ENCODE data around the gene TIMM8B.
"Not testable (repeated sequence)": the region's sequence is repeated elsewhere in the genome, so short reads cannot be mapped to it uniquely, and the experiment has no call there.

TIMM8B gene

DNA sequence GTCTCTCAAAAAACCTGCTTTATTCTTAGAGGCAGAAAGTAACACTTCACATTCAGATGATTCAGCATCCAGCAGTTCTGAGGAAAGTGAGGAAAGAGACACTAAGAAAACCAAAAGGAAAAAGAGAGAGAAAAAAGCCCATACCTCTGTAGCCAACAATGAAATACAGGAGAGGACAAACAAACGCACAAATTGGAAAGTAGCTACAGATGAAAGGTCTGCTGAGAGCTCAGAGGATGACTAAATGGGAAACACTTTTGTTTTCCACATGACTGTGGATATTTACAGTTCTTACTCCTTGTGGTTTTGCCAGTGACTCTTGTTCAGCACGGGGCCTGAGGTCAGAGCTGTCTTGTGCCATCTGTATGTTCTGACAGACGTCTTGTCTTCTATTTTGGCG is 3.8 kb downstream of the TIMM8B start:
- in situ Hi-C loops (cut with MboI; ENCODE audit: low sequenced_read_pairs): no loop called here

DNA sequence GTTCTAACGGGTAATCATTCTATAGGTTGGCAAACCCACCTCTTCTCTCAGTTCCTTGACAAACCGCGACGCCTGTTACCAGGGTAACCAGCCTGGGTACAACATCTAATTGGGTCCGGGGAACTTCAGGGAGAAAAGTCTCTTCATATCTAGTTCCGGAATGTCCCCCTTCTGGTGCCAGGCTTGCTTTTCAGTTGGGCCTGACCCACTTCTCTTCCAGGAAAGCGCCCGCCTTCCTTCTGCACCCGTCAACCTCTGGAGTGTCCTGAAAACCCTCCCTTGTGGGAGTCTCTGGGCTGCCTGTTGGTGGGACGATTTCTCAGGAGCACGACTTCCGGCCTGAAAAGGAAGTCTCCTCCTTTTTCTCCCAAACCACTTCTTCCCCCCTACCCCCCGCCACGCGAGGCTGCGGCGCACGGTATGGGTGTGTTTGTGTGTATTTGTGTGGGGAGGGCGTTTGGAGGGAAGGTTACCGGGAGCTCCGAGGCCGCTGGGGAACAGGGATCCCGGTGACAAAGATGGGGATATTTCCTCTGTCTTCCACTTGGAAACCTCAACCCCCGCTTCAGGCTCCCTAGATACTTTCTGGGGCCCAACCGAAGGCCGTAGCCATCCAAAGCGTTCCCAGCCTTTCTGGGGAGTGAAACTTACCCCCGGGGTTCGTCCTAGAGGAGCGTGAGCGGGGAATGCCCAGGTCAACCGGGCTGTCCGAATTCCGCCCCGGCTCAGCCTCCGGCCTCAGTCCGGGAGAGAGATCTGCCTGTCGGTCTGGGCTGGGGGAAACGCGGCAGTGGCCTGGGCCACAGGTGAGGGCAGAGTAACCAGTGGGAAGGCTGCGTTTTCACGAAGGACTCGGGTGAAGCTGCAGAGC is 12.4 kb downstream of the TIMM8B start, which contains the start of the genes NKAPD1 and PIH1D2:
NKAPD1 (plus strand) TSS at position 359 of the 871 bp plus-strand sequence. CDS start 1,276 bp downstream, outside the sequence.
PIH1D2 (minus strand) TSS at position 77 of the 871 bp plus-strand sequence. CDS start 843 bp downstream, outside the sequence.
- in situ Hi-C loops (cut with MboI; ENCODE audit: low sequenced_read_pairs): no loop called here

DNA sequence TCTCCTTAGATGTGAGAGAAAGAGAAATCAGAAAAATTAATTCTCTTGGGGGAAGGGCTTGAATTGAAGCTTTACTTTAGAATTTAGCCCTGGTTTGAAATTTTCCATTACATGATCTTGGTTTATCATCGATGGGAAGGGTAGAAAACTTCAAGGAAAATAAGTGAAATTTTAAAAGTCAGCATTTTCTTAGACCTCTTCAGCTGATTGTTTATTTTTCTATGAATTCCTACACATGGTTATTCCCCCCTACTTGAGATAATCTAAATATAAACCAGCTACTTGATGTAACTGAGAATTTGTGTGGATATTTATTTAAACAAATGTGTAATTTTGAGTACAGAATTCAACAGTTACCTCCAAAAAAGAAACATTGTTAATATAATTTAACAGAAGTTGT is 23.6 kb downstream of the TIMM8B start:
- in situ Hi-C loops (cut with MboI; ENCODE audit: low sequenced_read_pairs): no loop called here

DNA sequence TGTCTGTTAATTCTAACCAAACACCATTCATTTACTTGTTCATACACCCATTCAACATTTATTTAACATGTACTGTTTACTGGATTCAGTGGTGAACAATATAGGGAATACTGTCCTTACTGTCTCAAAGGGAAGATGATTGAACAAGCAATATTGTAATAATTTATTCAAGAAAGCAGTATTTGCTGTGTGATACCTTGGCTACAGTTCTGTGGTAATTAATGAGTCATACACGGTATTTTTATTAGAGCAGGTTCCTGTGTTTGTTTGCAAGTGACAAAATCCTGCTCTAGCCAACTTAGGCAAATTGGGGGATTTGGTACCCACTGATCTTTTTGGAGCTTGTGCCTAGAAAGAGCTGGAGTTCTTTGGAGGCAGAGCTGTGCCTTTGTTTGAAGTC is 28.5 kb downstream of the TIMM8B start:
- in situ Hi-C loops (cut with MboI; ENCODE audit: low sequenced_read_pairs): no loop called here

DNA sequence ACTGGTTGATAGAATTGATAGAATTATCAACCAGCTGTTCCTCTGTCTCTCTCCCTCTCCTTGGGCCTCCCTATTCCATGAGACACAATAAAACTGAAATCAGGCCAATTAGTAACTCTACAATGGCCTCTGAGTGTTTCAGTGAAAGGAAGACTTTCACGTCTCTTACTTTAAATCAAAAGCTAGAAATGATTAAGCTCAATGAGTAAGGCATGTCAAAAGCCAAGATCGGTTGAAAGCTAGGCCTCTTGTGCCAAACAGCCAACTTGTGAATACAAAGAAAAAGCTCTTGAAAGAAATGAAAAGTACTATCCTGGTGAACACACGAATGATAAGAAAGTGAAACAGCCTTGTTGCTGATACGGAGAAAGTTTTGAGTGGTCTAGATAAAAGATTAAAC is 29.4 kb downstream of the TIMM8B start:
- in situ Hi-C loops (cut with MboI; ENCODE audit: low sequenced_read_pairs): no loop called here

DNA sequence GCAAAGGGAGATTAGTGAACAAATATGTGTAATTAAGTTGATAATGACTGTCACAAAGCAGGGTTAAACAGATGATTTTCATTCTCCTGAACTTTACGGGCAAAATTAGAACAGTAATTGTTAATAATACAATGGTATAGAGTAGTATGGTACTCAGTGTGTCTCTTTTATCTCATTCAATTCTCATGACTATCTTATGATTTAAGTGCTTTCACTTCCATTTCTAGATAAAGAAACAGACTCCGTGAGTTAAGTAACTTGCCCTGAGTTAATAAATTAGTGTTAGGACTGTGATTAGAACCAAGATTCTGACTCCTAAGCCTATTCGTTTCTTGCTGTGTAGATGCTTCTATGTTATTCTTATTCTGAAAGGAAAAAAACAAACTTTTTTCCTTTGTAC is 34.8 kb downstream of the TIMM8B start:
- in situ Hi-C loops (cut with MboI; ENCODE audit: low sequenced_read_pairs): no loop called here

DNA sequence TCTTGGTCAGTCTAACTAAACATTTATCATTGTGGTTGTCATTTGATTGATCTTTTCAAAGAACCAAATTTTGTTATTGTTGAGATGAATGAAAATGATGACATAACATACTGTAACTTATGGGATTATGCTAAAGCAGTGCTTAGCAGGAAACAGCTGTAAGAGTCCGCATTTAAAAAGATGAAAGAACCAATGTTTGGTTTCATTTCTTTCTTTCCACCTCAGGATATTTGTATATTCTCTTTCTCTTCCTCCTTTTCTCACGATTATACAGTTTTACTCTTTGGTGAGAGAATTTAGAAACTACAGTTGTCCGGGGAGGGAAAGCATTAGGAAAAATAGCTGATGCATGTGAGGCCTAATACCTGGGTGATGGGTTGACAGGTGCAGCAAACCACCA is 35.8 kb downstream of the TIMM8B start:
- in situ Hi-C loops (cut with MboI; ENCODE audit: low sequenced_read_pairs): no loop called here

DNA sequence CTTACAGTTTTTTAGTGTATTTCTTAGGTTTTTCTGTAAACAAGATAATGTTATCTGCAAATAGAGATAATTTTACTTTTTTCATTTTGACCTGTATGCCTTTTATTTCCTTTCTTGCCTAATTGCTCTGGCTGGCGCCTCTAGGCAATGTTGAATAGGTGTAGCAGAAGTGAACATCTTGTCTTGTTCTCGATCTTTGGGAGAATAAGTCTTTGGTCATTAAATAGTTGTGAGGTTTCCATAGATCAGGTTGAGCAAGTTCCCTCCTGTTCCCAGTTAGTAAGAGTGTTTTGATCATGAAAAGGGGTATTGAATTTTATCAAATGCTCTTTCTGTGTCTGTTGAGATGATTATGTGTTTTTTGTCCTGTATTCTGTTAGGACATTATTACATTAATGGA is 36.8 kb downstream of the TIMM8B start:
- in situ Hi-C loops (cut with MboI; ENCODE audit: low sequenced_read_pairs): no loop called here

DNA sequence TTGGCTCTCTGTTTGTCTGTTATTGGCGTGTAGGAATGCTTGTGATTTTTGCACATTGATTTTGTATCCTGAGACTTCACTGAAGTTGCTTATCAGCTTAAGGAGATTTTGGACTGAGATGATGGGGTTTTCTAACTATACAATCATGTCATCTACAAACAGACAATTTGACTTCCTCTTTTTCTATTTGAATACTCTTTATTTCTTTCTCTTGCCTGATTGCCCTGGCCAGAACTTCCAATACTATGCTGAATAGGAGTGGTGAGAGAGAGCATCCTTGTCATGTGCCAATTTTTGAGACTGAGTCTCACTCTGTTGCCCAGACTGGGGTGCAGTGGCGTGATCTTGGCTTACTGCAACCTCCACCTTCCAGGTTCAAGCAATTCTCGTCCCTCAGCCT is 38.3 kb downstream of the TIMM8B start:
- in situ Hi-C loops (cut with MboI; ENCODE audit: low sequenced_read_pairs): not testable (repeated sequence)

DNA sequence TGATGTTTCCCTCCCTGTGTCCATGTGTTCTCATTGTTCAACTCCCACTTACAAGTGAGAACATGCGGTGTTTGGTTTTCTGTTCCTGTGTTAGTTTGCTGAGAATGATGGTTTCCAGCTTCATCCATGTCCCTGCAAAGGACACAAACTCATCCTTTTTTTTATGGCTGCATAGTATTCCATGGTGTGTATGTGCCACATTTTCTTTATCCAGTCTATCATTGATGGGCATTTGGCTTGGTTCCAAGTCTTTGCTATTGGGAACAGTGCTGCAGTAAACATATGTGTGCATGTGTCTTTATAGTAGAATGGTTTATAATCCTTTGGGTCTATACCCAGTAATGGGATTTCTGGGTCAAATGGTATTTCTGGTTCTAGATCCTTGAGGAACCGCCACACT is 39.9 kb downstream of the TIMM8B start:
- in situ Hi-C loops (cut with MboI; ENCODE audit: low sequenced_read_pairs): not testable (repeated sequence)

DNA sequence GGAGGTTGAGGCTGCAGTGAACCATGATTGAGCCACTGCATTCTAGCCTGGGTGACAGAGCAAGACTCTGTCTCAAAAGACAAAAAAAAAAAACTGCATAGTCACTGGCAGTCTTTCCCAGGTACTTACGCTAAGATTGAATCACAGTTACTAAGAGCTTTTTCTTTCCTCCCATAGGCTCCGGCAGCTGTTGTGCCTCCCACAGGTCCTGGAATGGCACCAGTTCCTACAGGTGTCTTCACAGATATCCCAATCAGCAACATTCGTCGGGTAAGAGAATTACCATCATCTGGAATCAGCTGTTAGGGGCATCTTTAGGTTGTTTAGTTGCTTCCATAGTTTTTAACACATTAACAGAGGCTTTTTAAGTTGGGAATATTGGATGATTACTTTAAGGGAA is 41.6 kb downstream of the TIMM8B start:
- in situ Hi-C loops (cut with MboI; ENCODE audit: low sequenced_read_pairs): no loop called here

DNA sequence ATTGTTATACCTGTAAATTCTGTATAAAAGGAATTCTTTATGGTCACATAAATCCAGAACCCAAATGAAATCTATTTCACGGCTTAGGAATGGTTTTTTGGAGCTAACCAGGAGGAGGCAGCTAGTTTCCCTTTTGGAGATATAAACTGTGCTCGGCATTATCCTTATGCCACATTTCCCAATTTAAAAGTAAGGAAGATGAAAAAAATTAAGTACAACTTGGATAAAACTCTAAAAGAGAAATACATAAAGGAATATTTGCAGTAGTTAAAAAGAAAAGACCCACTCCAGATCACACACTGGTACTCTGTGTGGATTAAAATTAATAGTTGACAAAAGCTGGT is 43.6 kb downstream of the TIMM8B start:
- in situ Hi-C loops (cut with MboI; ENCODE audit: low sequenced_read_pairs): no loop called here

DNA sequence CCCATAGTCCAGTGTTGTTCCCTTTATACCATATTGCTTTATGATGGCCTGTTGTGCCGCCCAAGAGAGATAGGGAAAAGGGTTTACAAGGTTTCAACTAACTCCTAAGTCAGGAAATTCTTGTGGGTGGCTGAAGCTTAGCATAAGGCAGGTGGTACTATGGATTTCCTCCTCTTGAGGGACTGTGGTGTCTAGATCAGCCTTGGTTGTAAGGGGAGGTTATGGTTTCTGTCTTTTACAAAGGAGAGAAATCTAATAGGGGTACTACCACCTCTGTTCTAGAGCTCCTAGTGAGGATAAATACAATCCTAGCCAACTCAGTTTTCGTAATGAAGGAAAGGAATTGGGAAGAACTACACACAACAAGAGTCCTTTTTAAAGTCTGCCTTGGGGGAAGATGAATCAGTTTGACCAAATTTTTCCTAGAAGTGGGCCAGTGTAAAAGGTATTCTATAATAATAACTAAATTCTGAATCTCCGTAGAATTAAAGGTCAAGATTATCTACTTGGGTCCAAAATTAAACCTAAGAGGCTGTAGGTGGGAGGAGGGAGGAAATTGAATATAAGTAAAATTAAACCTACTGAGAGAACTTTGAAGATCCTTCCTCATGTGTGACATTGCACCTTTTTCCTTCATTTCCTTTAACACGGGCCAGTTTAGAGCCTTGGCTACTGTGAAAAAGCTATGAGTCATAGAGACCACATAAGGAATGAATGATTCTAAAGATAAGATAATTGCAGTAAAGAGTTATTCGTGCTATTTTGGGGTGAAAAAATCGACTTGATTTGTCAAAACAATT is 44.2 kb downstream of the TIMM8B start:
- in situ Hi-C loops (cut with MboI; ENCODE audit: low sequenced_read_pairs): no loop called here

DNA sequence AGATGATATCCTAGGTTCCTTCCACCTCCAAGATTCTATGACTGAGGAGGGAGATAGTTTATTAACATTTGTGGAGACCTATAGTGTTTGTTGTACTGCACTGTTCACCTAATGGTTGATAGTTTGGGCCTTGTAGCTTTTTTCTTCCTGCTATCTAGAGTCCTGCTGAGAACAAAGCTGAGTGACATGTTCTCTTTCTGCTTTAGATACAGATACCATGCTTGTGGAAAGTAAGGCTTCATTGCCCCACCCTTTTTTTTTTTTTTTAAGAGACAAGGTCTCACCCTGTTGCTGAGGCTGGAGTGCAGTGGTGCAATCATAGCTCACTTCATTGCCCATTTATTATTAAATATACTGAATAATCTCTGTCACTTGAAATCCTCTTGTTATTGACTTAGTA is 49.0 kb downstream of the TIMM8B start:
- in situ Hi-C loops (cut with MboI; ENCODE audit: low sequenced_read_pairs): no loop called here

All from HL-60/S4 (cell line).